B cell (primary cell): ENCODE measurements around the gene TMOD1. TPM values are rescaled to one million over a fixed set of nuclear protein-coding genes. Genes with fewer than 3 reads are reported as not detected.
"Not testable (repeated sequence)": the region's sequence is repeated elsewhere in the genome, so short reads cannot be mapped to it uniquely, and the experiment has no call there.

Experiments
- ATAC-seq: fragments of 200-7000 bp; cut with Tn5 transposase; one replicate; pipeline ENCODE4 v1.10.0; 2021; ENCODE audit warnings: low read depth, mild to moderate bottlenecking, moderate number of reproducible peaks, moderate library complexity
- CTCF ChIA-PET: fragments of 350-600 bp; sonication (Branson Sonifier 250); formaldehyde crosslinking; loops from one replicate; lab custom pipeline; 2021; ENCODE audit warnings: antibody characterized with exemption, inconsistent platforms; lab: Charles Lee
- POLR2A ChIA-PET: fragments of 350-600 bp; sonication (Branson Sonifier 250); formaldehyde crosslinking; loops from one replicate; lab custom pipeline; 2021; ENCODE audit warnings: antibody characterized with exemption; lab: Charles Lee
- DNase-seq: peaks from one replicate; pipeline ENCODE4 v3.0.0; 2013
- H2AFZ ChIP-seq: 2 replicates; pipeline ENCODE4 v1.6.1; 2012; ENCODE audit warnings: mild to moderate bottlenecking, low read depth, low read length; ENCODE audit not compliant: insufficient read depth, poor library complexity, severe bottlenecking
- H3K27ac ChIP-seq, 2 donors: 1 replicate in 1 of 2; 2 replicates in 1 of 2; pipeline ENCODE4 v1.5.1; 2012 to 2013; ENCODE audit warnings: low read length in 2 of 2, mild to moderate bottlenecking in 2 of 2, moderate library complexity in 1 of 2
- H3K27me3 ChIP-seq, 4 experiments: fragments of 200-600 bp in 1 of 4; sonication (generic) in 1 of 4; replicated peaks in 1 of 4; 1 replicate in 2 of 4; 2 replicates in 2 of 4; pipeline versions ENCODE4 v1.6.1 to v1.7.0; 2013 to 2016; ENCODE audit warnings: low read length in 3 of 4, mild to moderate bottlenecking in 2 of 4, mixed read lengths in 1 of 4, moderate library complexity in 1 of 4; ENCODE audit not compliant: insufficient read depth in 4 of 4, control insufficient read depth in 3 of 4; ENCODE audit errors: control extremely low read depth in 1 of 4
- H3K36me3 ChIP-seq, 2 experiments: replicated peaks in 1 of 2; 1 replicate in 1 of 2; 2 replicates in 1 of 2; pipeline versions ENCODE4 v1.6.1 to v1.7.1; 2013; ENCODE audit warnings: low read length in 1 of 2; ENCODE audit not compliant: insufficient read depth in 2 of 2, control insufficient read depth in 1 of 2; ENCODE audit errors: control extremely low read depth in 1 of 2, extremely low read depth in 1 of 2
- H3K4me1 ChIP-seq, 2 donors: fragments of 200-600 bp in 1 of 2; sonication (generic) in 1 of 2; 1 replicate in 1 of 2; 2 replicates in 1 of 2; pipeline versions ENCODE4 v1.5.1 to v1.6.1; 2013 to 2017; ENCODE audit warnings: low read length in 2 of 2; ENCODE audit not compliant: control insufficient read depth in 2 of 2, insufficient read depth in 2 of 2
- H3K4me2 ChIP-seq: replicated peaks from 2 replicates; pipeline ENCODE3; 2012; ENCODE audit warnings: mild to moderate bottlenecking, low read depth, low read length; ENCODE audit not compliant: poor library complexity, severe bottlenecking
- H3K4me3 ChIP-seq, 5 experiments: fragments of 200-600 bp in 1 of 5; sonication (generic) in 1 of 5; 1 replicate in 3 of 5; 2 replicates in 2 of 5; pipeline versions ENCODE4 v1.5.1 to v1.7.0; 2011 to 2016; ENCODE audit warnings: low read length in 4 of 5, mild to moderate bottlenecking in 4 of 5, low read depth in 2 of 5, control low read depth in 1 of 5, moderate library complexity in 1 of 5; ENCODE audit not compliant: insufficient read depth in 1 of 5; ENCODE audit errors: control extremely low read depth in 1 of 5, extremely low read depth in 1 of 5
- H3K79me2 ChIP-seq: fragments of 200-600 bp; sonication (generic); one replicate; pipeline ENCODE4 v1.6.0; 2016; ENCODE audit warnings: low read length; ENCODE audit not compliant: control insufficient read depth, insufficient read depth
- H3K9ac ChIP-seq: fragments of 200-600 bp; sonication (generic); 2 replicates; pipeline ENCODE4 v1.6.1; 2017; ENCODE audit warnings: mild to moderate bottlenecking, low read length, moderate library complexity
- H3K9me3 ChIP-seq, 3 donors: one replicate each; pipeline versions ENCODE4 v1.6.1 to v1.7.1; 2013; ENCODE audit warnings: low read length in 2 of 3; ENCODE audit not compliant: control insufficient read depth in 2 of 3, insufficient read depth in 1 of 3; ENCODE audit errors: control extremely low read depth in 1 of 3
- H4K20me1 ChIP-seq: 2 replicates; pipeline ENCODE4 v1.6.0; 2012; ENCODE audit warnings: mild to moderate bottlenecking, low read length; ENCODE audit not compliant: insufficient read depth, control insufficient read depth, poor library complexity, severe bottlenecking
- H3K27ac Mint-ChIP-seq: one replicate; pipeline ENCODE4 v1.8.0; 2021; ENCODE audit warnings: mixed read lengths
- H3K27me3 Mint-ChIP-seq: one replicate; pipeline ENCODE4 v1.8.0; 2021; ENCODE audit warnings: mixed read lengths
- H3K4me1 Mint-ChIP-seq: one replicate; pipeline ENCODE4 v1.8.0; 2021; ENCODE audit warnings: mixed read lengths
- H3K4me3 Mint-ChIP-seq: one replicate; pipeline ENCODE4 v1.8.0; 2021; ENCODE audit warnings: mixed read lengths
- H3K9me3 Mint-ChIP-seq: one replicate; pipeline ENCODE4 v1.8.0; 2022; ENCODE audit warnings: mixed read lengths; ENCODE audit not compliant: insufficient read depth
- EZH2 ChIP-seq: IDR thresholded peaks from 2 replicates; pipeline ENCODE4 v1.6.1; 2012; ENCODE audit warnings: borderline replicate concordance, low read depth, mild to moderate bottlenecking, moderate library complexity, low read length; ENCODE audit not compliant: insufficient read depth, poor library complexity, severe bottlenecking
- WGBS: methylation state at CpG from one replicate; pipeline ENCODE4 v1.1.5; 2013; ENCODE audit warnings: missing lambda C conversion rate; ENCODE audit not compliant: insufficient coverage; 5-methylcytosine and 5-hydroxymethylcytosine counted together
- intact Hi-C: fragments of 100-400 bp; cut with micrococcal nuclease; formaldehyde crosslinking; loops from one replicate; pipeline ENCODE4 v1.10.0; 2022
- polyA plus RNA-seq: library from polyadenylated mRNA; depleted of rRNA; stranded (reverse); fragments of >200 nt; gene quantifications from 2 replicates; pipeline ENCODE4 v1.2.3, GENCODE V29; 2012
- total RNA-seq, 2 donors: library from RNA; stranded (reverse); fragments of 120-200 nt in 1 of 2; gene quantifications; 1 replicate in 1 of 2; 2 replicates in 1 of 2; pipeline versions ENCODE4 v1.2.3 to v1.2.4, GENCODE V29; 2013 to 2022
- TF ChIP-seq, protein P1 (sequence below): fragments of 200-600 bp; IDR thresholded peaks from one replicate; pipeline ENCODE4 v1.8.0; 2022; ENCODE audit warnings: antibody characterized with exemption, mild to moderate bottlenecking

Gene TMOD1
- total and polyA plus RNA-seq, 2 donors (not counting 1 experiment from before 2014, with no cell fraction given): 0.30 to 2.5 TPM

DNA sequence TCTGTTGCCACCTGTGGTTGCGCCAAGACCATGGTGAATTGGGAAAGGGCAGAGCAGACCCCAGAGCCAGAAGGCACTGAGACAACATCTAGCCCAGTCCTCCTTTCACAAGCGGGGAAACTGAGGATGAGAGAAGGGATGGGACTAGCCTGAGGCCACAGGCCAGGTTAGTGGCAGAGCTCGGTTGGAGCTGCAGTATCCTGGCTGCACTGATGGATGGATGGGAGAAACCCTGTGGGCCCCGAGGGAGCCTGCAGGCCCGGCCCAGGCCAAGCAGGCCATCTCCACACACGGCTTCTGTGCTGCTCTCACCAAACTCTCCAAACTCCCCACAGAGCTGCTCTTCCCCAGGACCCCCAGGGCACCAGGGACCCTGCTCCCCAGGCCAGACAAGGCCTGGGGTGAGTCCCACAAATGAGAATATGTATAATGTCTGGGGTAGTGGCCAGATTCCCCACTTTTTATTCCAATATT, 71.5 kb downstream of the TMOD1 start:
- Histone ChIP-seq H3K9me3 (no peaks in the 10 kb centered on the region), H3K27ac (no peak overlapping the region), H3K4me1 (peaks cover 0 to 5% of the 10 kb centered on the region in 2 donors), H4K20me1 (no peaks in the 10 kb centered on the region), H3K36me3 (no peaks in the 10 kb centered on the region), H3K4me2 (no peak overlapping the region), H3K79me2 (no peaks in the 10 kb centered on the region), H3K27me3 (peaks cover 0 to 2% (median 0%) of the 10 kb centered on the region in 4 experiments), H2AFZ (no peak overlapping the region), H3K9ac (no peak overlapping the region), H3K4me3 (no peak overlapping the region)
- WGBS: 94% methylated on average over 3 of the region's 6 CpGs
- DNase-seq (no peak), ATAC-seq (no peak)
- H3K9me3 Mint-ChIP-seq: no peaks in the 10 kb centered on the region
- no peak for TF ChIP-seq EZH2
- TF ChIP-seq, protein P1, sequence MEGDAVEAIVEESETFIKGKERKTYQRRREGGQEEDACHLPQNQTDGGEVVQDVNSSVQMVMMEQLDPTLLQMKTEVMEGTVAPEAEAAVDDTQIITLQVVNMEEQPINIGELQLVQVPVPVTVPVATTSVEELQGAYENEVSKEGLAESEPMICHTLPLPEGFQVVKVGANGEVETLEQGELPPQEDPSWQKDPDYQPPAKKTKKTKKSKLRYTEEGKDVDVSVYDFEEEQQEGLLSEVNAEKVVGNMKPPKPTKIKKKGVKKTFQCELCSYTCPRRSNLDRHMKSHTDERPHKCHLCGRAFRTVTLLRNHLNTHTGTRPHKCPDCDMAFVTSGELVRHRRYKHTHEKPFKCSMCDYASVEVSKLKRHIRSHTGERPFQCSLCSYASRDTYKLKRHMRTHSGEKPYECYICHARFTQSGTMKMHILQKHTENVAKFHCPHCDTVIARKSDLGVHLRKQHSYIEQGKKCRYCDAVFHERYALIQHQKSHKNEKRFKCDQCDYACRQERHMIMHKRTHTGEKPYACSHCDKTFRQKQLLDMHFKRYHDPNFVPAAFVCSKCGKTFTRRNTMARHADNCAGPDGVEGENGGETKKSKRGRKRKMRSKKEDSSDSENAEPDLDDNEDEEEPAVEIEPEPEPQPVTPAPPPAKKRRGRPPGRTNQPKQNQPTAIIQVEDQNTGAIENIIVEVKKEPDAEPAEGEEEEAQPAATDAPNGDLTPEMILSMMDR: no peak
- H3K27ac Mint-ChIP-seq: no peak overlapping the region
- no peak overlapping the region for H3K4me3 Mint-ChIP-seq
- H3K27me3 Mint-ChIP-seq: no peaks in the 10 kb centered on the region
- CTCF ChIA-PET: no interaction called here
- intact Hi-C loops: no loop called here
- POLR2A ChIA-PET: no interaction called here
- peaks cover 17% of the 10 kb centered on the region for H3K4me1 Mint-ChIP-seq

GRCh38 chr9:97573482-97574073, 72.1 kb downstream of the TMOD1 start:
- peak overlapping the region; percentile 18 for H3K4me3 Mint-ChIP-seq
- Histone ChIP-seq H3K9ac (no peak overlapping the region), H3K4me3 (no peak overlapping the region), H3K4me2 (no peak overlapping the region), H2AFZ (no peak overlapping the region), H3K27me3 (peaks cover 0 to 2% (median 0%) of the 10 kb centered on the region in 4 experiments), H3K36me3 (no peaks in the 10 kb centered on the region), H4K20me1 (no peaks in the 10 kb centered on the region), H3K27ac (no peak overlapping the region), H3K79me2 (no peaks in the 10 kb centered on the region), H3K4me1 (peaks cover 0 to 5% of the 10 kb centered on the region in 2 donors), H3K9me3 (no peaks in the 10 kb centered on the region)
- WGBS: 87% methylated on average over 3 of the region's 5 CpGs
- intact Hi-C loops: no loop called here
- H3K27me3 Mint-ChIP-seq: no peaks in the 10 kb centered on the region
- DNase-seq: no peak
- TF ChIP-seq EZH2: no peak
- TF ChIP-seq, protein P1: no peak
- H3K4me1 Mint-ChIP-seq: peaks cover 17% of the 10 kb centered on the region
- ATAC-seq: no peak
- no peak overlapping the region for H3K27ac Mint-ChIP-seq
- H3K9me3 Mint-ChIP-seq: no peaks in the 10 kb centered on the region
- POLR2A ChIA-PET: no interaction called here
- CTCF ChIA-PET: no interaction called here

DNA sequence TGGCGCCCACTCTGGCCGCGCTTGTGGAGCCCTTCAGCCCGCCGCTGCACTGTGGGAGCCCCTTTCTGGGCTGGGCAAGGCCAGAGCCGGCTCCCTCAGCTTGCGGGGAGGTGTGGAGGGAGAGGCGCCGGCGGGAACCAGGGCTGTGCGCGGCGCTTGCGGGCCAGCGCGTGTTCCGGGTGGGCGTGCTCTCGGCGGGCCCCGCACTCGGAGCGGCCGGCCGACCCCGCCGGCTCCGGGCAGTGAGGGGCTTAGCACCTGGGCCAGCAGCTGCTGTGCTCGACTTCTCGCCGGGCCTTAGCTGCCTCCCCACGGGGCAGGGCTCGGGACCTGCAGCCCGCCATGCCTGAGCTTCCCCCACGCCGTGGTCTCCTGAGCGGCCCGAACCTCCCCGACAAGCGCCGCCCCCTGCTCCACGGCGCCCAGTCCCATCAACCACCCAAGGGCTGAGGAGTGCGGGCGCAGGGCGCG, 72.7 kb downstream of the TMOD1 start:
- H3K9me3 Mint-ChIP-seq, H3K4me1 ChIP-seq, H3K27me3 ChIP-seq, ATAC-seq, H3K27ac Mint-ChIP-seq, H3K27ac ChIP-seq, H4K20me1 ChIP-seq, H2AFZ ChIP-seq, H3K4me3 ChIP-seq, H3K4me3 Mint-ChIP-seq, intact Hi-C loops, H3K4me2 ChIP-seq, H3K9me3 ChIP-seq, H3K9ac ChIP-seq, DNase-seq, H3K36me3 ChIP-seq, H3K27me3 Mint-ChIP-seq, CTCF ChIA-PET, H3K79me2 ChIP-seq: not testable (repeated sequence)
- H3K4me1 Mint-ChIP-seq: peaks cover 17% of the 10 kb centered on the region
- POLR2A ChIA-PET: interaction anchor here (1.3 kb wide), 1 partner anchor 25 kb away, joined by 3 read pairs; no protein-coding TSS in a partner anchor
- 94% methylated on average over 32 of the region's 47 CpGs for WGBS
